SK-N-SH treated with all-trans-retinoic acid at 6 μM for 48 hours (cell line): ENCODE results near the gene VPS37C.

ENCODE experiments used
- ARNTL ChIP-seq: fragments of 450-650 bp; formaldehyde crosslinking; IDR thresholded peaks from 2 replicates; pipeline ENCODE4 v1.5.0; 2020; ENCODE audit warnings: low read depth, mild to moderate bottlenecking, moderate library complexity, borderline replicate concordance
- GLIS3 ChIP-seq: fragments of 250-450 bp; sonication (Bioruptor Pico); IDR thresholded peaks from 2 replicates; pipeline ENCODE4 v1.5.0; 2020; ENCODE audit warnings: mild to moderate bottlenecking, moderate library complexity
- RARB ChIP-seq: fragments of 250-450 bp; sonication (Bioruptor Pico); IDR thresholded peaks from 2 replicates; pipeline ENCODE4 v1.8.0; 2021; ENCODE audit warnings: mild to moderate bottlenecking, moderate library complexity
- TOX ChIP-seq: fragments of 250-450 bp; sonication (Bioruptor Pico); IDR thresholded peaks from 2 replicates; pipeline ENCODE4 v1.8.0; 2021; ENCODE audit warnings: mild to moderate bottlenecking, moderate library complexity, borderline replicate concordance
- ZFP3 ChIP-seq: fragments of 250-450 bp; sonication (Bioruptor Pico); IDR thresholded peaks from 2 replicates; pipeline ENCODE4 v1.5.0; 2020; ENCODE audit warnings: mild to moderate bottlenecking, moderate library complexity
- TF ChIP-seq, protein P1 (sequence below): fragments of 250-450 bp; sonication (Bioruptor Pico); IDR thresholded peaks from 2 replicates; pipeline ENCODE4 v1.8.0; 2020; ENCODE audit warnings: mild to moderate bottlenecking, moderate library complexity, borderline replicate concordance

DNA sequence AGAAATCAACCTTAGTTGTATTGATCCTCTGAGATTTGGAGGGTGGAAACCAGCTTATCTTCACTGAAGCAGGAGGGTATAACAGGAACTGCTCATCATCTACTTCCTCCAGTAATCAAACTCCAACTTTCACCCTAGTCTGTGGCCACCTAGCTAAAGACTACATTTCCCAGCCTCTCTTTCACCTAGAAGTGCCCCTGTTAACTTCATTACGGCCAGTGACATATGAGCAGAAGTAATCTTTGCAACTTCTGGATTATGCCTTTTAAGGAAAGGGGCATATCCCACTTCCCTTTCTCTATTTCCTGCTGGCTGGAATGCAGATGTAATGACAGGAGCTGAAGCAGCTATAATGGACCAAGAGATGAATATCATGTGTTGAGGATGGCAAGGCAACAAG lies 7.6 kb upstream of the VPS37C start:
- TF ChIP-seq ZFP3 (CRISPR knock-in tag) (no peak), TOX (CRISPR knock-in tag) (no peak), ARNTL (CRISPR knock-in tag) (no peak), RARB (CRISPR knock-in tag) (no peak), GLIS3 (CRISPR knock-in tag) (no peak)
- TF ChIP-seq, protein P1, sequence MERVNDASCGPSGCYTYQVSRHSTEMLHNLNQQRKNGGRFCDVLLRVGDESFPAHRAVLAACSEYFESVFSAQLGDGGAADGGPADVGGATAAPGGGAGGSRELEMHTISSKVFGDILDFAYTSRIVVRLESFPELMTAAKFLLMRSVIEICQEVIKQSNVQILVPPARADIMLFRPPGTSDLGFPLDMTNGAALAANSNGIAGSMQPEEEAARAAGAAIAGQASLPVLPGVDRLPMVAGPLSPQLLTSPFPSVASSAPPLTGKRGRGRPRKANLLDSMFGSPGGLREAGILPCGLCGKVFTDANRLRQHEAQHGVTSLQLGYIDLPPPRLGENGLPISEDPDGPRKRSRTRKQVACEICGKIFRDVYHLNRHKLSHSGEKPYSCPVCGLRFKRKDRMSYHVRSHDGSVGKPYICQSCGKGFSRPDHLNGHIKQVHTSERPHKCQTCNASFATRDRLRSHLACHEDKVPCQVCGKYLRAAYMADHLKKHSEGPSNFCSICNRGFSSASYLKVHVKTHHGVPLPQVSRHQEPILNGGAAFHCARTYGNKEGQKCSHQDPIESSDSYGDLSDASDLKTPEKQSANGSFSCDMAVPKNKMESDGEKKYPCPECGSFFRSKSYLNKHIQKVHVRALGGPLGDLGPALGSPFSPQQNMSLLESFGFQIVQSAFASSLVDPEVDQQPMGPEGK: no peak
